HG03439 (cell line): ENCODE data around the gene MED14.

ENCODE experiments used
- ATAC-seq: cut with Tn5 transposase; IDR thresholded peaks from one replicate; pipeline ENCODE4 v1.9.1; 2021; ENCODE audit warnings: mild to moderate bottlenecking, moderate library complexity; ENCODE audit not compliant: unreplicated experiment

MED14 gene

GRCh38 chrX:40663880-40664630 lies 71.3 kb downstream of the MED14 start:
- ATAC-seq: no peak

GRCh38 chrX:40663078-40663740 lies 72.1 kb downstream of the MED14 start:
- no peak for ATAC-seq

- no peak for ATAC-seq
Measured at GRCh38 chrX:40661489-40661888, 73.9 kb downstream of the MED14 start.

GRCh38 chrX:40660381-40660780 lies 75.0 kb downstream of the MED14 start:
- no peak for ATAC-seq

GRCh38 chrX:40653535-40653934 lies 81.8 kb downstream of the MED14 start:
- no peak for ATAC-seq

GRCh38 chrX:40652664-40653063 lies 82.7 kb downstream of the MED14 start:
- no peak for ATAC-seq

- no peak for ATAC-seq
Measured at GRCh38 chrX:40651620-40652223, 83.6 kb downstream of the MED14 start.

GRCh38 chrX:40647307-40648197 lies 87.8 kb downstream of the MED14 start, which contains the start of gene CXorf38:
CXorf38 (minus strand) TSS chrX:40647561; CDS start chrX:40647520, 41 bp downstream.
- peak; percentile 69 for ATAC-seq

GRCh38 chrX:40646489-40647306 lies 88.6 kb downstream of the MED14 start:
- peak; percentile 31 for ATAC-seq

- ATAC-seq: no peak
Measured at GRCh38 chrX:40644821-40645358, 90.5 kb downstream of the MED14 start.

GRCh38 chrX:40644176-40644575 lies 91.2 kb downstream of the MED14 start:
- ATAC-seq: no peak

- ATAC-seq: no peak
Measured at GRCh38 chrX:40637687-40638086, 97.7 kb downstream of the MED14 start.

- no peak for ATAC-seq
Measured at GRCh38 chrX:40632199-40632598, 103.1 kb downstream of the MED14 start.

GRCh38 chrX:40628506-40628905 lies 106.8 kb downstream of the MED14 start:
- no peak for ATAC-seq

GRCh38 chrX:40625294-40625693 lies 110.0 kb downstream of the MED14 start:
- ATAC-seq: no peak

- ATAC-seq: no peak
Measured at GRCh38 chrX:40623665-40624064, 111.7 kb downstream of the MED14 start.

GRCh38 chrX:40623139-40623536 lies 112.2 kb downstream of the MED14 start, which contains the start of gene MPC1L:
MPC1L (plus strand) TSS chrX:40623428; CDS start chrX:40623566, 138 bp downstream.
- no peak for ATAC-seq

GRCh38 chrX:40622479-40623138 lies 112.7 kb downstream of the MED14 start:
- no peak for ATAC-seq

- ATAC-seq: no peak
Measured at GRCh38 chrX:40617566-40617965, 117.8 kb downstream of the MED14 start.
